Stimulated activated CD8-positive, alpha-beta memory T cell treated with anti-CD3 and anti-CD28 coated beads, Interleukin-7, amount 100 ng/mL, for 48 hours (primary cell): ENCODE data around the gene C5AR2.
"Not testable (repeated sequence)": the region's sequence is repeated elsewhere in the genome, so short reads cannot be mapped to it uniquely, and the experiment has no call there.

Source experiments
- DNase-seq, 2 donors: peaks; one replicate each; pipeline ENCODE4 v3.0.0-alpha.2; 2020; ENCODE audit warnings: low read depth in 1 of 2; ENCODE audit errors: extremely low read depth in 1 of 2

The C5AR2 gene

DNA sequence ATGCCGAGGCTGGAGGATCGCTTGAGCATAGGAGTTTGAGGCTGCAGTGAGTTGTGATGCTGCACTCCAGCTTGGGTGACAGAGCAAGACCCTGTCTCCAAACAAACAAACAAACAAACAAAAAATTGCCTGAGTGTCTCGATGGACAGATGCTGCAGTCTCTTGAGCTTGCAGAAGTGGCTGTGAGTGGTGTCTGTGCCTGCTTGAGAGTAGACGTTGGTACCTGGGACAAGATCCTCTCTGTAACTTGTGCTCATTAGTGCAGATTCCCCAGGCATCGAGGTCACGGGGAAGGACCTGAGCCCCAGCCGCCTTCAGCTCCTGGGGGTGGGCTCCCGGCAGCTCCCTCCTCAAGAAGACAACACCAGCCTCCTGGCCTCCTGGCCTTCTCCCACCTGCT, 8.6 kb upstream of the C5AR2 start:
- DNase-seq: no peak

DNA sequence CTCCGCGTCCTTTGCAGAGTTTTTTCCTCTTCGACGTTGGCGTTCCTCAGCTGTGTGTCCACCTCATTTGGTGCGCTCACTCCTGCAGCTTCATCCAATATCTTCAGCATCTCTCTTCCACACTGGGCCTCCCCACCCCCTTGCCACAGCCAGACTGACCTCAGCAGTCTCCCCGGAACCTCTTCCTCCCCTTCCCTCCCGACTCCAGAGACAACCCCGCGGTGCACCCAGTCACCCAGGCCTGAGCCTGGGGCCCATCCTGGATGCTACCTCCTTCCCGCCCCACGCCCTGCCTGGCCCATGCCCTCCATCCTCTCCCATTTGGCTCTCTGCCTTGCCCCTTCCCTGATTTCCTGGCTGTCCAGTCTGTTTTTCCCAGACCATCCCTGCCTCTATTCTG, 8.1 kb upstream of the C5AR2 start:
- no peak for DNase-seq

DNA sequence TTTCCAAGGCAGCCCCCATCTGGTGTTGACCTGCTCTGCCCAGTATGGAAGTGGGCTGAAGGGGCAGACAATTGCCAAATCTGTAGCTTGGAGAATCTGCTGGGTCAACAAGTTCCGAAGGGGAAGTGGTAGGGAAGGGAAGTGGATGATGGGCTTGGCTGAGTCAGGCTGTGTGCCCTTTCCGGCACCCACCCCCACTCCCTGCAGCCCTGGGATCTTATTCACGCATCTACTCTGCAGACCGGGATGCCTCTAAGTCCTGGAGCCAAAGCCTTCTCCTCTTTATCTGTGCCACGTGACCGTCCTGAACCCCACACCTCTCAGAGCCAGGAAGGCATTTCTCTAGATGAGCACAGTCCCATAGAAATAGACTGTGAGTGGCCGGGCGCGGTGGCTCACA, 7.5 kb upstream of the C5AR2 start:
- DNase-seq: no peak

DNA sequence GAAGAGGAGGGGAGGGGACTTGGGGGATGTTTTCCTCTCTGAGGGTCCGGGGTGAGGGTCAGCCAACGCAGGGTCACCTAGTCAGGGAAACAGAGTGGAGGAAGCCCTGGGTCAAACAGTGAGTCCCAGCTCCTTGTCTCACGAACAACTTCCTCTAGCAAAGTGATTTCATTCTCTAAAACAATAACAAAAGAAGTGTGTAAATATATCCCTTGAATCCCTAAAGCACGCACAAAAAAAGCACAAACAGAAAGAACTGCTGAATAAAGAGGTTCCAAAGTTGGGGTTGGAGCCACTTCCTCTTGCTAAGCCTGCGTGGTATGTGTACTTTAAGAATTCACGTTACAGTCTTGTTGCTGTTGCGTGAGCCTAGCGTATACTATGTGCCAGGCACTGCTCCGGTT, 1.5 kb upstream of the C5AR2 start:
- no peak for DNase-seq

DNA sequence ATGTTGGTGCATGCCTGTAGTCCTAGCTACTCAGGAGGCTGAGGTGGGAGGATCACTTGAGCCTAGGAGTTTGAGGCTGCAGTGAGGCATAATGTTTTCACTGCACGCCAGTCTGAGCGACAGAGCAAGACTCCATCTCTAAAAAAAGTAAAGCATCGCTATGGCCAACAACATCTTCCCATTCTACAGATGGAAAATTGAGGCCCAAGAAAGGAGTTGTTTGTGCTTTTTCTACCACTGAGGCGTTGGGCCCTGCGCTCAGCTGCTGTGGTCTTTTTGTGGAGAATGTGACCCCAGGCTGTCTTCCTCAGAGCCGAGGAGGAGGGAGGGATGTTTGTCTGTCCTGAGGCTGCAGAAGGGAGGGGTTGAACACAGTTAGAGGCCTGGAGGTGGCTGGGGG, 485 bp upstream of the C5AR2 start:
- DNase-seq: no peak

DNA sequence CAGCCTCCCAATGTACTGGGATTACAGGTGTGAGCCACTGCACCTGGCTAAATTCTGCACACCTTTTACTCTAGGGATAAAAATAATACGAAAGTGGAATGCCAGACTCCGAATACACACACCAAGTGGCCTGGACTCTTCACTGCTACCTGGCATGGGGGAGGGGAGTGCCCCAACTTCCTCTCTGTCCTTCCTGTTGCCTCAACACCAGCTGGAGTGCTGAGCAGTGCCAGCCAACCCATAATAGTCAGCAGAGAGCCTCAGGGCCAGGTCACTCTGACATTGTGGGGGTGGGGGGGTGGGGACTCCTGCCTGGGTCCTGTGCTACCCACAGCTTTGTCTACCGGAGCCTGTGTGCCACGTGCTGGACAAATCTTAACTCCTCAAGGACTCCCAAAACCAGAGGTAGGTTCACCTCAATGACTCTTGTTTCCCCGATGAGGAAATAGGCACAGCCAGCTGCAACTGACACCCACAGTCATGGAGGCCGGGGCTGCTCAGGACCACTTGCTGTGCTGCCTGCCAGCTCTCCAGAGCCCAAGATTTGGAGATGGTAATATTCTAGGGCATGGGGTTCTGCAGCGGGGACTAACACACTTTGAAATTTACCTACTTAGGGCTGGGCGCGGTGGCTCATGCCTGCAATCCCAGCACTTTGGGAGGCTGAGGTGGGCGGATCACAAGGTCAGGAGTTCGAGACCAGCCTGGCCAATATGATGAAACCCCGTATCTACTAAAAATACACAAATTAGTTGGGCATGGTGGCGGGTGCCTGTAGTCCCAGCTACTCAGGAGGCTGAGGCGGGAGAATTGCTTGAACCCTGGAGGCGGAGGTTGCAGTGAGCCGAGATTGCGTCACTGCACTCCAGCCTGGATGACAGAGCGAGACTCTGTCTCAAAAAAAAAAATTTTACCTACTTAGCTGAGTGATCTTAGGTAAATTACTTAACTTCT, 5.1 kb downstream of the C5AR2 start:
- DNase-seq: not testable (repeated sequence)

DNA sequence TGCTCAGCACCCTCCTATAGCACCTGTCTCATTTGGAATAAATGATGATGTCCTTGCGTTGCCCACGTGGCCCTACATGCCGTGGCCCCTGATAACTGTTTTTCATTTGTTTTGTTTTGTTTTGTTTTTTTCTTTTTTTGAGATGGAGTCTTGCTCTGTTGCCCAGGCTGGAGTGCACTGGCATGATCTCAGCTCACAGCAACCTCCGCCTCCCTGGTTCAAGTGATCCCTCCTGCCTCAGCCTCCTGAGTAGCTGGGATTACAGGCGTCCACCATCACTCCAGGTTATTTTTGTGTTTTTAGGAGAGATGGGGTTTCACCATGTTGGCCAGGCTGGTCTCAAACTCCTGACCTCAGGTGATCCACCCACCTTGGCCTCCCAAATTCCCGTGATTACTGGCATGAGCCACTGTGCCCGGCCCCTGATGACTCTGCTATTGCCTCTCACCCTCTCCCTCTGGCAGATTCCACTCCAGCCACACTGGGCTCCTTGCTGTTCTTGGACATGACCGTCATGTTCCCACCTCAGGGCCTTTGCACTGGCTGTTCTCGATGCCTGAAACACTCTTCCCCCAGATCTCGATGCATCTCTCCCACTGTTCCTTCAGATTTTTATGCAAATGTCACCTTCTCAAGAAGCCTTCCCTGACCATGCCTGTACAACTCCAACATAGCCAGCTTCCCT, 7.4 kb downstream of the C5AR2 start:
- DNase-seq: no peak

DNA sequence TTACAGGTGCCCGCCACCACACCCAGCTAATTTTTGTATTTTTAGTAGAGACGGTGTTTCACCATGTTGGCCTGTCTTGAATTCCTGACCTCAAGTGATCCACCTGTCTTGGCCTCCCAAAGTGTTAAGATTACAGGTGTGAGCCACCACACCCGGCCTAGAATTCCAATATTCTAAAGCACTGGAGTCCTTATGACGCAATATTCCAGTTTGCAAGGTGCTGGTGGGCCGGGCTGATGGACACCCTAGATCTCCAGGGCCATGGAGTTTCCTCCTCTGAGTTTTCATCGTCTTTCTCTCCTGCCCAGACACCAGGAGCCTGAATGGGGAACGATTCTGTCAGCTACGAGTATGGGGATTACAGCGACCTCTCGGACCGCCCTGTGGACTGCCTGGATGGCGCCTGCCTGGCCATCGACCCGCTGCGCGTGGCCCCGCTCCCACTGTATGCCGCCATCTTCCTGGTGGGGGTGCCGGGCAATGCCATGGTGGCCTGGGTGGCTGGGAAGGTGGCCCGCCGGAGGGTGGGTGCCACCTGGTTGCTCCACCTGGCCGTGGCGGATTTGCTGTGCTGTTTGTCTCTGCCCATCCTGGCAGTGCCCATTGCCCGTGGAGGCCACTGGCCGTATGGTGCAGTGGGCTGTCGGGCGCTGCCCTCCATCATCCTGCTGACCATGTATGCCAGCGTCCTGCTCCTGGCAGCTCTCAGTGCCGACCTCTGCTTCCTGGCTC, 8.7 kb downstream of the C5AR2 start:
- DNase-seq: no peak

DNA sequence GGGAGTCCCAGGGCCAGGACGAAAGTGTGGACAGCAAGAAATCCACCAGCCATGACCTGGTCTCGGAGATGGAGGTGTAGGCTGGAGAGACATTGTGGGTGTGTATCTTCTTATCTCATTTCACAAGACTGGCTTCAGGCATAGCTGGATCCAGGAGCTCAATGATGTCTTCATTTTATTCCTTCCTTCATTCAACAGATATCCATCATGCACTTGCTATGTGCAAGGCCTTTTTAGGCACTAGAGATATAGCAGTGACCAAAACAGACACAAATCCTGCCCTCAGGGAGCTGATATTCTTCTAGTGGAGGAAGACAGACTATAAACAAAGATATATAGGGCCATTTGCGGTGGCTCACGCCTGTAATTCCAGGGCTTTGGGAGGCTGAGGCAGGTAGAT, 9.8 kb downstream of the C5AR2 start:
- DNase-seq: no peak

DNA sequence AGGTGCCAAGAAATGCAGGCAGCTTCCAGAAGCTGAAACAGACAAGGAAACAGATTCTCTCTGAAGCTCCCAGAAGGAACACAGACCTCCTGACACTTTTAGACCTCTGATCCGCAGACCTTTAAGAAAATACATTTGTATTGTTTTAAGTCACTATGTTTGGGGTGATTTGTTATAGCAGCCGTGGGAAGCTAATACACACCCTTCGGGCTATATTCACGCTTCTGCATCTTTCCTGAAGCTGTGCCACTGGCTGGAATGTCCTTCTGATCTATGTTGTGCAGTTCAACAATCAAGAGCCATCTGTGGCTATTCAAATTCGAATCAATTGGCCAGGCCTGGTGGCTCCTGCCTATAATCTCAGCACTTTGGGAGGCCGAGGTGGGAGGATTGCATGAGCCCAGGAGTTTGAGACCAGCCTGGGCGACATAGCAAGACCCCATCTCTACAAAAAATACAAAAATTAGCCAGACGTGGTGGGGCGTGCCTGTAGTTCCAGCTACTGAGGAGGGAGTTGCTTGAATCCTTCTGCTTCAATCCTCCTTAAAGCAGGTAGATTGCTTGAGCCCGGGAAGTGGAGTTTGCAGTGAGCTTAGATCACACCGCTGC, 11.3 kb downstream of the C5AR2 start:
- DNase-seq: no peak

DNA sequence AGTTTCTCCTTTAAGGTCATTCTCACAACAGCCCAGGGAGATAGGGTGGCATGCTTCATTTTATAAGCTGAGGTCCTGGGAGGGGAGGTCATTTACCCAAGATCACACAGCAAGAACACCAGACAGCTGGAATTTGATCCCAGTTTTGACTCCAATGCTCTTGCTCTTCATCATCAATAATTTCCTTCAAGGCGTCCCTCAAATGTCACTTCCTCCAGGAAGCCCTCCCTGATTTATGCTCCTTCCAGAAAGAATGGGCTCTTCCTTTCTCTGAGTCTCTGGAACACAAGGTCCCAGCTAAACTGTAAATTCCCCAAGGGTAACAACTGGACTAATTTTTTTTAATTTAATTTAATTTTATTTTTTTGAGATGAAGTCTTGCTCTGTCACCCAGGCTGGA, 12.4 kb downstream of the C5AR2 start:
- no peak for DNase-seq

DNA sequence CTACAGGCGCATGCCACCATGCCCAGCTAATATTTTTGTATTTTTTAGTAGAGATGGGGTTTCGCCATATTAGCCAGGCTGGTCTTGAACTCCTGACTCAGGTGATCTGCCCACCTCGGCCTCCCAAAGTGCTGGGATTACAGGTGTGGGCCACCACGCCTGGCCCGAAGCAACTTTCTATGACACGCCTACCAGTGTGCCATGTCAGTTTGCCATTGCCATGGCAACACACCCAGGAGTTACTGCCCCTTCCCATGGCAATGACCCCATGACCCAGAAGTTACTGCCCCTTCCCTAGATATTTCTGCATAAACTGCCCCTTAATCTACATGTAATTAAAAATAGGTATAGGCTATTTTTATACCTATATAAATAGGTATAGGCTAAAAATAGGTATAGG, 14.0 kb downstream of the C5AR2 start:
- not testable (repeated sequence) for DNase-seq

DNA sequence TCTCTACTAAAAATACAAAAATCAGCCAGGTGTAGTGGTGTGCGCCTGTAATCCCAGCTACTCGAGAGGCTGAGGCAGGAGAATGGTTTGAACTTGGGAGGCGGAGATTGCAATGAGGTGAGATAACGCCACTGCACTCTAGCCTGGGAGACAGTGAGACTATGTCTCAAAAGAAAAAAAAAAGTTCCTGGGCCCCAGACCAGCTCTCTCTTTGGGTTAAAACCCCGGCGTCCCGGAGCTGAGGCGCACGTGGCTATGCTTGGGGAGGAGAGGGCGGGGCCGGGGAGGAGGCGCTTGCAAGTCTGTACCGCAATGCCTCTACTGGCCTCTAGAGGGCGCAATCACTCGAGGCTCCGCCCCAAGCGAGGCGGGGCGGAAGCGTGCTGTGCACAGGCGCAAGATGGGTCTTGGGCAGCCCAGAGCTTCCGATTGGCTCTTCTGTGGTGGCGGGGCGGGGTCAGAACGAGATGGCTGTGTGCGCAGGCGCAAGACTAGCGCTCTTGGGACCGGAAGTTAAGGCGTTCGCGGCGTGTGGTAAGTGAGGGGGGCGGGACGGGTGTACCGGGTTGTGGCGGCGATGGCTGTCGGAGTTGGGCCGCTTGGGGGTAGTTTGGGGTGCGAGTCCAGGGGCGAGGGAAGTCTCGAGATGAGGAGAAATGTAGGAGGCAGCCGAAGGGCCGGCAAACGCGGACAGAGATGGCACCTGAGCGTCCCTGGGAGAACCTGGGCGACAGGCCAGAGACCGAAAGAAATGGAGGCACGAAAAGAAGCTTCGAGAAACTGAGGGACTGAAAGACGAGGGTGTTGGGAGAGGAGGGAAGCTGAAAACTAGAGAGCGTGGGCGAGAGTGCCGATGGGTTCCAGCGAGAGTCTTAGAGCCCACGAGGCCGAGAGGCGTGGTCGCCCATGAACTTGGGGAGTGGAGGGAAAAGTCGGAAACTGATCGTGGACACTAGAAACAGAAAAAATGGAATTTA, 17.1 kb downstream of the C5AR2 start, which contains the start of gene DHX34:
Gene DHX34 (plus strand): TSS at position 497 of the 977 bp plus-strand sequence. CDS start 3,716 bp downstream, outside the sequence.
- peak; percentile 97 to 99 for DNase-seq

DNA sequence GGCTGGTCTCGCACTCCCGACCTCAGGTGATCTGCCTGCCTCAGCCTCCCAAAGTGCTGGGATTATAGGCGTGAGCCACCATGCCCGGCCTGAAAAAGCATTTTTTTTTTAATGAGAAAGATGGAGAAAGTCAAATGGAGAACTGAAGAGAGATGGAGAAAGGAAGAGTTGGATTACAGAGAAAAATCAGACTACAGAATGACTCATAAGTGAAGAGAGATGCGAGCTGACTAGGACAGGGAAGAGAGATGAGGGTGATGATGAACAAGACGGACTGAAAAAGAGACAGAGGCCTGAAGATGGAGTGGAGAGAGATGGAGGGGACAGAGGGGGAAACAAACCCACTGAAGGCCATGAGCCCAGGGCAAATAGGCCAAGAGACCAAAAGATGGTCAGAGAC, 18.7 kb downstream of the C5AR2 start:
- no peak for DNase-seq

DNA sequence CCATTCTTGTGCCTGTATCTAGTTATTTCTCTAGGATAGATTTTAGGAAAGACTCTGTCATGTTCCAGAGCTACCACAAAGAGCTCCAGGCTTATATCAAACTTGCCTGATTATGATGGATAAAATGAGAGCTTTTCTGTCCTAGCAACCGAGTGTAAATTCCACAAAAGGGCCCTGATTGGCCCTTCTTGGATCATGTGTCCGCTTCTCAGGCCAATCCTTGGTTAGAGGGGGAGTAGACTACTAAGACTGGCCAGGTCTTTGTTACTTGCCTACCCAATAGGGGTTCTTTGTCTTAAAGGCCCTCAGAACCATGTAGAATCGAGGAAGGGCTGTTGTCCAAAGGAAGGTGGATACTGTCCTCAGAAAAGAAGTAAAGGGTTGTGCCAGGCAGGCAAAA, 19.6 kb downstream of the C5AR2 start:
- no peak for DNase-seq

DNA sequence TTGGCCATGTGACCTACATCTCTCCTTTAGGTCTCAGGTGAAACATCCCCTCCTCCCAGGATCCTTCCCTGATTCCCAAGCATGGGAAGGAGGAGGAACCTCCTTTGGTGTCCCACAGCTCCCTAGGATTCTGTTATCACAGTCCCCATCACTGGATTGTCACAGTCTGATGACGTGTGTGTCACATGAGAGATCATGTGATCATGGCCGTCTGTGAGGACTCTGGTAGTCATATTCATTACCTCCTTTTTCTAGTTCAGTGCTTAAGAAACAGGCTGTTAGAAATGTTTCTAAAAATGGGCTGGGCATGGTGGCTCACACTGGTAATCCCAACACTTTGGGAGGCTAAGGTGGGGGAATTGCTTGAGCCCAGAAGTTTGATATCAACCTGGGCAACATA, 20.1 kb downstream of the C5AR2 start:
- no peak for DNase-seq

DNA sequence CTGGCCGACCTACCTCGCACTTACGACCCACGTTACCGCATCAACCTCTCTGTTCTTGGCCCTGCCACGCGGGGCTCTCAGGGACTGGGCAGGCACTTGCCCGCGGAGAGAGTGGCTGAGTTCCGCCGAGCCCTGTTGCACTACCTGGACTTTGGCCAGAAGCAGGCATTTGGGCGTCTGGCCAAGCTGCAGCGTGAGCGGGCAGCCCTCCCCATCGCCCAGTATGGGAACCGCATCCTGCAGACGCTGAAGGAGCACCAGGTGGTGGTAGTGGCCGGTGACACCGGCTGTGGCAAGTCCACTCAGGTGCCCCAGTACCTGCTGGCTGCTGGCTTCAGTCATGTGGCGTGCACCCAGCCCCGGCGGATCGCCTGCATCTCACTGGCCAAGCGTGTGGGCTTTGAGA, 21.3 kb downstream of the C5AR2 start:
- DNase-seq: no peak

DNA sequence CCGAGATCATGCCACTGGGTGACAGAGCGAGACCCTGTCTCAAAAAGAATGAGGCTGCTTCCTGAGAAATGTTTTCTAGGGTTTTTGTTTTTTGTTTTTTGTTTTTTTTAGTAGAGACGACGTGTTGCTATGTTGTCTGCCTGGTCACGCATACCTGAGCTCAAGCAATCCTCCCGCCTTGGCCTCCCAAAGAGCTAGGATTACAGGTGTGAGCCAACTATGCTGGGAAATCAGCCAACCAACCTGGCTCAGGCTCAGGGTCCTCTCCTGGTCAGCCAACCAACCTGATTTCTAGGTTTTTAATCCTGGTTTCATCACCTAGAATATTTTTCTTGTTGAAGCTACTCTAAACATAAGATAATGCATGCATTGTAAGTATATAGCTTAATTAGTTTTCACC, 24.9 kb downstream of the C5AR2 start:
- DNase-seq: no peak

DNA sequence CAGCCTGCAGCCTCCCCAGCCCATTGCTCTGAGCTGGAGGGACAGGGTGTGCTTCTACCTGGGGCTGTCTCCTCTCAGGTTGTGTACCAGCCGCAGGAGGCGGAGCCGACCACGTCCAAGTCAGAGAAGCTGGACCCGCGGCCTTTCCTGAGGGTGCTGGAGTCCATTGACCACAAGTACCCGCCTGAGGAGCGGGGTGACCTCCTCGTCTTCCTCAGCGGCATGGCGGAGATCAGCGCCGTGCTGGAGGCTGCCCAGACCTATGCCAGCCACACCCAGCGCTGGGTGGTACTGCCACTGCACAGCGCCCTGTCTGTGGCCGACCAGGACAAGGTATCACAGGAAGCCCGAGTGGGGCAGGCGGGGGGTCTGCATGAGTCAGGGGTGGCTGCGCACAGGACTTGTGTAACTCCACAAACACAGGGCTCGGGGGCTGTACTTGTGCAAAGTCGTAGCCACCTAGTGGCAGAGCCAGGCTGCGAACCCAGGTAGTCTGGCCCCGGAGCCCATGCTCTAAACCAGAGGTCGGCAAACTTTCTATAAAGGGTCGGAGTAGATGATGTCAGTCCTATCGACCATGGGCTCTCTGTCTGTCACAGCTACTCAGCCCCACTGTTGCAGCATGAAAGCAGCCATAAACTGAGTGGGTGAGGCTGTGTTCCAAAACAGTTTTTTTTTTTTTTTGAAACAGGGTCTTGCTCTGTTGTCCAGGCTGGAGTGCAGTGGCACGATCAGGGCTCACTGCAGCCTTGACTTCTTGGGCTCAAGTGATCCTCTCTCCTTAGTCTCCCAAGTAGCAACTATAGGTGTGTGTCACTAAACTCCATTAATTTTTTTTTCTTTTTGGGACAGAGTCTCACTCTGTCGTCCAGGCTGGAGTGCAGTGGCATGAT, 26.1 kb downstream of the C5AR2 start:
- DNase-seq: no peak
